Ascending aorta (tissue), 2 donors: ENCODE results near the gene MAP2K6. TPM values are rescaled to one million over a fixed set of nuclear protein-coding genes. Genes with fewer than 3 reads are reported as not detected.

Experiments
- DNase-seq, 2 donors: peaks; one replicate each; pipeline ENCODE4 v3.0.0-alpha.2; 2019; ENCODE audit warnings: low spot score in 2 of 2
- H3K27ac ChIP-seq, 2 donors: fragments of 200-600 bp; sonication (generic); one replicate each; pipeline ENCODE4 v1.5.1; 2016 to 2017; ENCODE audit warnings: mild to moderate bottlenecking in 1 of 2
- H3K27me3 ChIP-seq: fragments of 200-600 bp; sonication (generic); one replicate; pipeline ENCODE4 v1.5.1; 2017
- H3K36me3 ChIP-seq, 2 donors: fragments of 200-600 bp; sonication (generic); one replicate each; pipeline ENCODE4 v1.5.1; 2016
- H3K4me1 ChIP-seq, 2 donors: fragments of 200-600 bp; sonication (generic); one replicate each; pipeline ENCODE4 v1.5.1; 2016 to 2017; ENCODE audit warnings: mild to moderate bottlenecking in 1 of 2
- H3K4me3 ChIP-seq, 2 donors: fragments of 200-600 bp; sonication (generic); one replicate each; pipeline ENCODE4 v1.5.1; 2016 to 2017; ENCODE audit warnings: mild to moderate bottlenecking in 1 of 2
- H3K9me3 ChIP-seq, 2 donors: fragments of 200-600 bp; sonication (generic); one replicate each; pipeline ENCODE4 v1.5.1; 2016
- CTCF ChIP-seq, 3 experiments: fragments of 200-600 bp in 2 of 3; fragments of 450-650 bp in 1 of 3; sonication (generic) in 2 of 3; IDR thresholded peaks; one replicate each; pipeline ENCODE4 v1.5.1; 2016 to 2019; ENCODE audit warnings: antibody characterized with exemption in 3 of 3, mild to moderate bottlenecking in 1 of 3, moderate library complexity in 1 of 3
- intact Hi-C: fragments of 100-400 bp; cut with DNase I; formaldehyde crosslinking; loops from one replicate; pipeline ENCODE4 v1.15.1; 2023
- total RNA-seq: library from RNA; depleted of rRNA; stranded (reverse); fragments of >200 nt; gene quantifications from one replicate; pipeline ENCODE4 v1.1.0, GENCODE V29; 2016

The MAP2K6 gene
- total RNA-seq, 1 donor from 2014 or later, result 6.7 TPM

- H3K27ac ChIP-seq, result no peak overlapping the region
- no peaks in the 10 kb centered on the region for H3K9me3 ChIP-seq
- TF ChIP-seq CTCF (IDR thresholded peaks at IDR 0.05), result no peak
- H3K36me3 ChIP-seq, result no peaks in the 10 kb centered on the region
- H3K4me3 ChIP-seq, result no peak overlapping the region
- intact Hi-C loops, result no loop called here
- no peaks in the 10 kb centered on the region for H3K27me3 ChIP-seq
- H3K4me1 ChIP-seq, result no peaks in the 10 kb centered on the region
- no peak for DNase-seq
Observed at GRCh38 chr17:69434164-69434579, 19.7 kb downstream of the MAP2K6 start.

GRCh38 chr17:69435971-69436696, 21.6 kb downstream of the MAP2K6 start:
- Histone ChIP-seq H3K4me3 (no peak overlapping the region), H3K27ac (no peak overlapping the region), H3K9me3 (peaks cover 0 to 5% of the 10 kb centered on the region in 2 donors), H3K36me3 (no peaks in the 10 kb centered on the region), H3K4me1 (no peaks in the 10 kb centered on the region), H3K27me3 (no peaks in the 10 kb centered on the region)
- intact Hi-C loops, result no loop called here
- no peak for DNase-seq
- TF ChIP-seq CTCF (IDR thresholded peaks at IDR 0.05), result no peak

DNA sequence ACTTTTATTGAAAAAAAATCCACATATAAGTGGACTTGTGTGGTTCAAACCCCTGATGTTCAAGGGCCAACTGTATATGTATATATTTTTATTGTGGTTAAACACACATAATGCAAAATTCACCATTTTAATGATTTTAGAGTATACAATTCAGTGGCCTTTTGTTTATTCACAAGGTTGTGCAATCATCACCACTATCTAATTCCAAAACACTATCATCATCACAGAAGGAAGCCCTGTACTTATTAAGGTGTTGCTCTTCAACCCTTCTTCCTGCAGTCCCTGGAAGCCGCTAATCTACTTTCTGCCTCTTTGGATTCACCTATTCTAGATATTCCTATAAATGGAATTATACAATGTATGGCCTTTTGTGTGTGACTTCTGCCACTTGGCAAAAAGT, 23.0 kb downstream of the MAP2K6 start:
- TF ChIP-seq CTCF (IDR thresholded peaks at IDR 0.05), result no peak
- peaks cover 0 to 5% of the 10 kb centered on the region in 2 donors for H3K9me3 ChIP-seq
- no peaks in the 10 kb centered on the region for H3K4me1 ChIP-seq
- no peak for DNase-seq
- H3K27ac ChIP-seq, result no peak overlapping the region
- no peaks in the 10 kb centered on the region for H3K36me3 ChIP-seq
- no peaks in the 10 kb centered on the region for H3K27me3 ChIP-seq
- H3K4me3 ChIP-seq, result no peak overlapping the region
- intact Hi-C loops, result no loop called here

GRCh38 chr17:69438776-69439175, 24.3 kb downstream of the MAP2K6 start:
- no peaks in the 10 kb centered on the region for H3K27me3 ChIP-seq
- no peaks in the 10 kb centered on the region for H3K4me1 ChIP-seq
- no peak overlapping the region for H3K27ac ChIP-seq
- H3K36me3 ChIP-seq, result no peaks in the 10 kb centered on the region
- no peak for TF ChIP-seq CTCF (IDR thresholded peaks at IDR 0.05)
- H3K4me3 ChIP-seq, result no peak overlapping the region
- intact Hi-C loops, result no loop called here
- peaks cover 0 to 5% of the 10 kb centered on the region in 2 donors for H3K9me3 ChIP-seq
- DNase-seq, result no peak

DNA sequence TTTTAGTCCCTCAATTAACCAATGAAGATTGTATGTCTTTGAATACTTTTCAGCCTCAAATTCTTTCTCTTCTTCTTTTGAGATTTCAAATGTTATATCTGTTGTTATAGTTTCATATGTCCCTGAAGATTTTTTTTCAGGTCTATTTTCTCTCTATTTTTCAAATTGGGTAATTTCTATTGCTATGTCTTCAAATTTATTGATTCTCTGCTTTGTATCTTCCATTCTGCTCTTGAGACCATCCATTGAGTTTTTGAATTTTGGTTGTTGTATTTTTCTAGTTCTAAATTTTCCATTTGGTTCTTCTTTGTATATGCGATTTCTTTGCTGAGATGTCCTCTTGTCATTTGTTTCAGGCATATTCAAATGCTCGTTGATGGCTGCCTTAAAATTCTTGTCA, 26.7 kb downstream of the MAP2K6 start:
- no peaks in the 10 kb centered on the region for H3K36me3 ChIP-seq
- no peak for TF ChIP-seq CTCF (IDR thresholded peaks at IDR 0.05)
- no peaks in the 10 kb centered on the region for H3K27me3 ChIP-seq
- H3K4me1 ChIP-seq, result no peaks in the 10 kb centered on the region
- intact Hi-C loops, result no loop called here
- no peak overlapping the region for H3K27ac ChIP-seq
- no peak overlapping the region for H3K4me3 ChIP-seq
- H3K9me3 ChIP-seq, result peaks cover 0 to 5% of the 10 kb centered on the region in 2 donors
- no peak for DNase-seq
